Mucosa of descending colon (tissue), 3 donors: ENCODE results near the gene RAB11FIP3. TPM values are rescaled to one million over a fixed set of nuclear protein-coding genes. Genes with fewer than 3 reads are reported as not detected.

ENCODE experiments used
- ATAC-seq: fragments of 200-7000 bp; cut with Tn5 transposase; one replicate; pipeline ENCODE4 v1.9.1; 2020; ENCODE audit warnings: mild to moderate bottlenecking, moderate library complexity
- DNase-seq, 3 donors: peaks; one replicate each; pipeline ENCODE4 v3.0.0-alpha.2; 2020
- H3K36me3 ChIP-seq: fragments of 200-600 bp; one replicate; pipeline ENCODE4 v1.8.0; 2021; ENCODE audit warnings: low read depth, mild to moderate bottlenecking
- H3K4me1 ChIP-seq: fragments of 200-600 bp; one replicate; pipeline ENCODE4 v1.8.0; 2021; ENCODE audit warnings: low read depth, mild to moderate bottlenecking
- H3K4me3 ChIP-seq: fragments of 200-600 bp; one replicate; pipeline ENCODE4 v1.8.0; 2021; ENCODE audit warnings: mild to moderate bottlenecking
- H3K9me3 ChIP-seq: fragments of 200-600 bp; one replicate; pipeline ENCODE4 v1.8.0; 2021; ENCODE audit warnings: mild to moderate bottlenecking
- CTCF ChIP-seq: fragments of 200-600 bp; IDR thresholded peaks from one replicate; pipeline ENCODE4 v1.8.0; 2022; ENCODE audit warnings: antibody characterized with exemption, mild to moderate bottlenecking
- intact Hi-C, 2 donors: fragments of 100-400 bp; cut with DNase I in 1 of 2; cut with micrococcal nuclease in 1 of 2; formaldehyde crosslinking; loops; one replicate each; pipeline versions ENCODE4 v1.11.0 to v1.11.1; 2022; cut with DNase I, micrococcal nuclease
- total RNA-seq, 3 donors: library from RNA; stranded (reverse); fragmentation: NEBNext Ultra II Directional in 2 of 3; extraction: Animal tissue kit (Norgen Biotek cat#: 25700) in 2 of 3; gene quantifications; one replicate each; pipeline versions ENCODE4 v1.2.1 to v1.2.4, GENCODE V29; 2021 to 2023
- donor health status: DM: no; HTN: no; CAD: no; lungs with moderate emphysema.
- donor health status: DM: no; HTN: no; CAD: no.
- donor health status: DM: no; HTN: yes; CAD: no.

RAB11FIP3 gene
- total RNA-seq, 3 donors from 2014 or later = 22.3 to 45.6 (median 30.7) TPM

DNA sequence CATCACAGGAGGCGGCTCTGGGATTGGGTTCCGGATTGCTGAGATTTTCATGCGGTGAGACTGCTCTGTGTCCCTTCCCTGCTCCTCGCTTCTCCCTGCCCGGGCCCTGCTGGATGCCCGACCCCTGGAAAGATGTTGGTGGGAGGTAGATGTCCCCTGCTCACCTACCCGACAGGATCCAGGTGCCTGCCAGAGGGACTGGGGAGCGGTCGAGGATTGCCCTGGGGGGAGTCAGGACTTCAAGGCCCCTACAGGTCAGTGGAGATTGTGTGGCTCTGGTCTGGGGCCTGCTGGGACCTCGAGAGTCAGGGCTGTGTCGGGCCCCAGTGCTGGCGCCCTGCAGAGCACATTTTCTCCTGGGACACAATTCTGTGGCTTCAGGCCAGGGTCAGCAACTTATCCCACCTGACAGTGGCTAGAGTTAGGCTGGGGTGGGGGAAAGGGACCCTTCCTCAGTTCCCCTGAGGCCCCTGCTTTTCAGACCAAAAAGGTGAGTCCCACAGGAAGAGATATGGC is 20.4 kb upstream of the RAB11FIP3 start:
- Histone ChIP-seq H3K36me3 (no peaks in the 10 kb centered on the region), H3K4me1 (peaks cover 5% of the 10 kb centered on the region), H3K4me3 (no peak overlapping the region), H3K9me3 (no peaks in the 10 kb centered on the region)
- intact Hi-C loops = no loop called here
- ATAC-seq = no peak
- DNase-seq = no peak
- no peak for TF ChIP-seq CTCF

GRCh38 chr16:405548-406506 is 19.6 kb upstream of the RAB11FIP3 start:
- Histone ChIP-seq H3K9me3 (no peaks in the 10 kb centered on the region), H3K36me3 (no peaks in the 10 kb centered on the region), H3K4me3 (no peak overlapping the region), H3K4me1 (peaks cover 3% of the 10 kb centered on the region)
- no peak for DNase-seq
- ATAC-seq = no peak
- TF ChIP-seq CTCF = no peak
- intact Hi-C loops = no loop called here

DNA sequence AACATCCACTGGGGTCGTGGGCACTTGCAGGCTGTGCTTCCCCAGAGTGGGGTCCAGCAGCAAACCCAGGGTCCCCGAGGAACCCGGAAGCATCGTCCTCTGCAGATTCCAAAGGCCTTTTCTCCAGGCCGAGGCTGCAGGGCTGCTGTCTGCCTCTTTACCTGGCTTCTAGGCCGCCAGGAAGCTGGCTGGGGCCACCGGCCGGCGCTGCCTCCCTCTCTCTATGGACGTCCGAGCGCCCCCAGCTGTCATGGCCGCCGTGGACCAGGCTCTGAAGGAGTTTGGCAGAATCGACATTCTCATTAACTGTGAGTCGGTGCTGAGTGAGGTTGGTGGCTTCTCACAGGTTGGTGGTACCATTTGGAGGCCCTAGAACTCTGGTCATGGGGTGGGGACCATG is 18.2 kb upstream of the RAB11FIP3 start:
- Histone ChIP-seq H3K4me3 (no peak overlapping the region), H3K9me3 (no peaks in the 10 kb centered on the region), H3K4me1 (no peaks in the 10 kb centered on the region), H3K36me3 (no peaks in the 10 kb centered on the region)
- no peak for TF ChIP-seq CTCF
- no peak for DNase-seq
- intact Hi-C loops = no loop called here
- no peak for ATAC-seq

DNA sequence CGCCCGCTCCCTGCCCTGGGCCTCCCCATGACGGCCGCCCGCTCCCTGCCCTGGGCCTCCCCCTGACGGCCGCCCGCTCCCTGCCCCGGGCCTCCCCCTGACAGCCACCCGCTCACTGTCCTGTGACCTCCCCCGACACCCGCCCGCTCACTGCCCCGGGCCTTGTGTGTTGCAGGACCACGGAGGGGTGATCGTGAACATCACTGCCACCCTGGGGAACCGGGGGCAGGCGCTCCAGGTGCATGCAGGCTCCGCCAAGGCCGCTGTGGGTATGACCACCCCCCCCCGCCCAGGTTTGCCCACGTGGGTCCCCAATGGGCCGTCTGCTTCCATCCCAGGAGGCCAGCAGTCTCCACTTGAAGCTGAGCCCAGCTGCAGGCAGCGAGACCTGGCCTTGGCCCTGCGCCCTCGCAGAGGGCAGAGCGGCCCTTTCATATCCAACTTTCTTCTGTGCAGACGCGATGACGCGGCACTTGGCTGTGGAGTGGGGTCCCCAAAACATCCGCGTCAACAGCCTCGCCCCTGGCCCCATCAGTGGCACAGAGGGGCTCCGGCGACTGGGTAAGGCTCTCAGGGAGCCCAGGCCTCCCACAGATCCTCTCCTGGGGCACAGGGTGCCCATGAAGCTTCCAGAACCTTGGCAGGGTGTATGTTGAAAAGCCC is 14.8 kb upstream of the RAB11FIP3 start:
- DNase-seq (no peak), ATAC-seq (no peak)
- H3K4me1 ChIP-seq = no peaks in the 10 kb centered on the region
- no peaks in the 10 kb centered on the region for H3K36me3 ChIP-seq
- no peaks in the 10 kb centered on the region for H3K9me3 ChIP-seq
- TF ChIP-seq CTCF = no peak
- H3K4me3 ChIP-seq = no peak overlapping the region
- intact Hi-C loops = no loop called here

DNA sequence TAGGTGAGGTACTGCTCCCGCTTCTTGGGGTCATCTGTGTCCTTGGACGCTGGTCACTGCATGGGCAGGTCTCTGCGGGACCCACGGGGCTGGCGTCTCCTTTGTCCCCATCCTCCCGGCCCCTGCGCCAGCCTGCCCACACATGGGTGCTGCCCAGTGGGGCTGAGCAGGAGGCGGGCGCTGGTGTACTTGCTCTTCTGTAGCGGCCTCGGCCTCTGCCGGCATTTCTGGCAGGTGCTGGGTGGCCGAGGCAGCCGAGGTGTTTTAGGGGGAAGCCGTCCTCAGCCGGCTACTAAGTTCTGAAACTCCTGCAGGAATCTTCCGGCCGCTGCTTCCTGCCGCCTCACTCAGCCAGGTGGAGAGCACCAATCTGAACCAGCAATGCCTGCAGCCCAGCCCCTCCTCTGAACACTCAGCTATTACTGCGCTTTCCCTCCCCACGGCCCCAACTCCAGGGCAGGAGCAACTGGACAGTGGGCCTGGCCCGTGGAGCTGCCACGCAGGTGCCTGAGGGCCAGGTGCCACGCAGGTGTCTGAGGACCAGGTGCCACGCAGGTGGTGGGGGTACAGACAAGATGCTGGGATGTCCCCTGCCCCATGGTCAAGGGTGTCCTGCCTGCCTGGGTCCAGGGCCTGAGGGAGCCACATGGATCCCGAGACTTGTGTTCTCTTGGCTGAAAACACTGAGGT is 13.7 kb upstream of the RAB11FIP3 start:
- intact Hi-C loops = no loop called here
- H3K4me1 ChIP-seq = no peaks in the 10 kb centered on the region
- DNase-seq (no peak), ATAC-seq (peak; percentile 9)
- H3K9me3 ChIP-seq = no peaks in the 10 kb centered on the region
- no peaks in the 10 kb centered on the region for H3K36me3 ChIP-seq
- no peak for TF ChIP-seq CTCF
- H3K4me3 ChIP-seq = no peak overlapping the region
